RWPE1 (cell line): ENCODE data around the gene LRRC75B.
"Not testable (repeated sequence)": the region's sequence is repeated elsewhere in the genome, so short reads cannot be mapped to it uniquely, and the experiment has no call there.

Experiments used
- CTCF ChIA-PET: fragments of 350-600 bp; sonication (Branson Sonifier 250); formaldehyde crosslinking; extraction: SDS; loops from one replicate; lab custom pipeline; 2021; lab: Yijun Ruan, JAX
- POLR2A ChIA-PET: fragments of 400-600 bp; formaldehyde crosslinking; extraction: SDS; loops from one replicate; lab custom pipeline; 2020; ENCODE audit warnings: antibody characterized with exemption; ENCODE audit not compliant: low non-redundant PET; lab: Yijun Ruan, JAX
- DNase-seq: peaks from one replicate; pipeline ENCODE4 v3.0.0; 2012; ENCODE audit warnings: low spot score
- H3K27ac ChIP-seq: fragments of 450-650 bp; 2 replicates; pipeline ENCODE4 v1.5.1; 2017
- CTCF ChIP-seq: fragments of 450-650 bp; conservative IDR thresholded peaks from 2 replicates; pipeline ENCODE4 v1.5.1; 2017; ENCODE audit warnings: low read depth, mild to moderate bottlenecking

Gene LRRC75B

DNA sequence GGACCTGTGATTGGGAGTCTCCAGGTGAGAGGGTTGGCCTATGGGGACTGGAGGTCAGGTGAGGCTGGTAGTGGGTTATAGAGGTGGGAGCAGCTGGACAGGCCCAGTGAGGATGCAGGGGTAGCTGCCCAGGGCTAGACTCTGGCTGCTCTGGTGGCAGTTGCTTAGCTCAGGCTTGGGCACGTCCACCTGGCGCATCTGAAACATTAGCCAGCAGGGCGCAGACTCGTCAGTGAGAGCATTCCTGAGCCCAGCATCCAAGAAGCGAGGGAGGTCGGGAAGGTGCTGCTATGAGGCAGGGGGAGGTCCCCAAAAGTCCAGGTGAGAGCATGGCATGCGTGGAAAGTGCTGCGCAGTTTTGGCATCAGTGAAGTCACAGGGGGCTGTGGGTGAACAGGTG, 6.6 kb upstream of the LRRC75B start:
- no peak for DNase-seq
- CTCF ChIA-PET, result no interaction called here

GRCh38 chr22:24597076-24597475, 4.2 kb upstream of the LRRC75B start:
- H3K27ac ChIP-seq, DNase-seq, CTCF ChIA-PET, POLR2A ChIA-PET: not testable (repeated sequence)

More for the DNA sequence above, 6.6 kb upstream of the LRRC75B start:
- H3K27ac ChIP-seq, result no peak overlapping the region
- POLR2A ChIA-PET, result no interaction called here
- TF ChIP-seq CTCF, result no peak

- POLR2A ChIA-PET, result no interaction called here
- no peak for DNase-seq
- H3K27ac ChIP-seq, result no peak overlapping the region
- CTCF ChIA-PET, result interaction anchor here (0.6 kb wide), 2 partner anchors 26 to 173 kb away, joined by 4 to 8 read pairs; no protein-coding TSS in a partner anchor
- no peak for TF ChIP-seq CTCF
Observed at GRCh38 chr22:24595863-24596262, 3.0 kb upstream of the LRRC75B start.

DNA sequence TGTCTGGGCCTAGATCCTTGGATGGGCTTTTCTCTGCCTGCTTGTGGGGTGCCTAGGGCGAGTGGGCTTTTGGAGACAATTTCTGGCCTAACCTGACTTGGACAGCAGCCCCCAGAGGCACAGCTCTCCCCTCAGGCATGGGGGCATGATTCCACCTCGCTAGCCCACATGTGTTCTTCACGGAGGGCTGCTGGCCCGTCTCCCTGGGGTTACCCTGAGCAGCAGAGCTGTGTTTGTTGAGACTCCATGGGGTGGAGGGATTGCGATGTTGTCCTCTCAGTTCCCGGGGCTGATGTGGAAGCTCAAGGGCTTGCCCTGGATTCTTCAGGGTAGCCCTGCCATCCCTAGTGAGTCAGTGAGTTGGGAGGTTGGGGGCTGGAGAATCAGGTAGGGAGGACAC, 2.4 kb upstream of the LRRC75B start:
- no peak overlapping the region for H3K27ac ChIP-seq
- POLR2A ChIA-PET, result no interaction called here

DNA sequence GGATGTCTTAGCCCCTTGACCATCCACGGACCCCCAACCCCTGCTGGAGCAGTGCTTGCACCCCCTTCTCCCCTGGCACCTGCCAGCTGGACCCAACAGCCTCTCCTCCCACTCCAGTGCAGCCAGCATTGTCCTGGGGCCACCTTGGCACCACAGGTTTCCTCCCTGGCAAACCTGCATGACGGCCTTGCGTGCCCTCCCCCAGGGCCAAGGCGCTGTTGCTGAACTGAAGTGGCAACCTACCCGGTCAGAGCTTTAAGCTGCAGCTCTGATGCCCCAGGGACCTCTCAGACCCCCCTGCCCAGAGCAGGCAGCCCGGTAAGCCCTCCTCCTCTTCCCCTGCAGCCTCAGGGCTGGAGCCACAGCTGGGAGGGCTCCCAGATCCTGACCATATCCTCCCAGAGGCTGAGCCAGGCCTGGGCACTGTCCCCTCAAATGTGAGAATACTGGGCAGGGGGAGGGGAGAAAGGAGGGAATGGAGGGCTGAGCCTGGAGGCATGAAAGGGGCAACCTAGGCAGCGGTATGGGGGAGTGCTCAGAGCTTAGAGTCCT, 1.8 kb upstream of the LRRC75B start:
- TF ChIP-seq CTCF, result no peak
- H3K27ac ChIP-seq, result peak overlapping the region; percentile 76; the same call in 1 of the 2 replicates
- no peak for DNase-seq
- ChIA-PET CTCF (no interaction called here), POLR2A (no interaction called here)

More for the DNA sequence above, 2.4 kb upstream of the LRRC75B start:
- CTCF ChIA-PET, result interaction anchor here (0.6 kb wide), 2 partner anchors 27 to 173 kb away, joined by 4 to 8 read pairs; no protein-coding TSS in a partner anchor
- TF ChIP-seq CTCF, result no peak
- DNase-seq, result no peak

DNA sequence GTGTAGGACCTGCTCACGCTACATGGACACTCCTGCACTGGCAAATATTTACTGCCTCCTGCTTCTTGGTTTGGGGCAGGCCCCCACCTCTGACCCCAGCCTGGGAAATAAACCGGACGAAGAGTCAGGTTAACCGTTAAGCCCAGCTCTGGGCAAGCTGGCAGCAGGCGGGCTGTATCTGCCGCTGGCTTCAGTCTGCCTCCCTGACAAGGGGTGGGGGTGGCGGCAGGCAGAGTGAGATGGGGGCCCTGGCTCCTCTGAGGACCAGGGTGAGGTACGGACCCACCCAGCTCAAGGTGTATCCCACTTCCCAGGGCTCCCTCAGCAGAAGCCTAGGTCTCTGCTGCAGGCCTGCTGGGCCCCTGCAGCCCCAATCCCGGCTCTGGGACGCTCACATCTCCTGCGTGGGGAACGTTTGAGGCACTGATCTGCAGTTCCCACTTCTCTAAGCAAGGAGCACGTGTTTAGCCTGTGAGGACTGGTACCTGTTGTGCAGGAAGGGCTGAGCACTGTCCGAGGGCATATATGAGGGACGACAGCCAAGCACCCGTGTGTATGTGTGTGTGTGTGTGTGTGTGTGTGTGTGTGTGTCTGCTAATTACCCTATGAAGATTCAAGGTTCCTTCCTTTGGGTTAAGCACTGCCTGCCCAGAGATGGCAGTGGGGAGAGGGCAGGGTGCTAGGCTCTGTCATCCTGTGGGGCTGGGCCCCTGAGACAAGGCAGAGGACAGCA, 1.1 kb upstream of the LRRC75B start:
- no peak for TF ChIP-seq CTCF
- DNase-seq, result no peak
- POLR2A ChIA-PET, result no interaction called here
- peak overlapping the region; percentile 76 for H3K27ac ChIP-seq
- CTCF ChIA-PET, result no interaction called here

DNA sequence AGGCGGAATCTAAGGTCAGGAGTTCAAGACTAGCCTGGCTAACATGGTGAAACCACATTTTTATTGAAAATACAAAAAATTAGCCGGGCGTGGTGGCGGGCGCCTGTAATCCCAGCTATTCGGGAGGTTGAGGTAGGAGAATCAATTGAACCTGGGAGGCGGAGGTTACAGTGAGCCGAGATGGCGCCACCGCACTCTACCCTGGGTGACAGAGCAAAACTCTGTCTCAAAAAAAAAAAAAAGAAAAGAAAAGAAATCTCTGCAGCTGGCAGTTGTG, 624 bp upstream of the LRRC75B start:
- H3K27ac ChIP-seq, result peak overlapping the region; percentile 76
- CTCF ChIA-PET, POLR2A ChIA-PET, DNase-seq: not testable (repeated sequence)
